ENCODE data around the gene ANKLE2.

Gene ANKLE2

GRCh38 chr12:132804426-132804861 is 42.8 kb upstream of the ANKLE2 start:
- TF ChIP-seq PATZ1 (tag by site-specific recombination; IDR thresholded peaks at IDR 0.05) (no peak), KLF1 (tag by site-specific recombination; IDR thresholded peaks at IDR 0.05) (peak; percentile 94), KLF8 (tag by site-specific recombination; IDR thresholded peaks at IDR 0.05) (peak; percentile 48; the same call in 1 of the 2 replicates), ZNF302 (tag by site-specific recombination; IDR thresholded peaks at IDR 0.05; ENCODE audit: low read depth) (no peak), ZNF426 (tag by site-specific recombination; IDR thresholded peaks at IDR 0.05) (no peak), ZNF138 (tag by site-specific recombination; IDR thresholded peaks at IDR 0.05; ENCODE audit: borderline replicate concordance) (no peak), YY2 (tag by site-specific recombination; IDR thresholded peaks at IDR 0.05) (no peak), HOXC10 (CRISPR knock-in tag; IDR thresholded peaks at IDR 0.05) (no peak), ZNF211 (tag by site-specific recombination; IDR thresholded peaks at IDR 0.05; ENCODE audit: low read depth) (no peak), ZNF610 (tag by site-specific recombination; IDR thresholded peaks at IDR 0.05; ENCODE audit: borderline replicate concordance) (no peak), KLF17 (tag by site-specific recombination; IDR thresholded peaks at IDR 0.05) (0 out of 2 replicates have a peak, but pooled peaks have one; percentile 45), ZNF514 (tag by site-specific recombination; IDR thresholded peaks at IDR 0.05) (no peak), KLF9 (tag by site-specific recombination; IDR thresholded peaks at IDR 0.05; ENCODE audit: low read depth) (peak; percentile 62), ZNF677 (tag by site-specific recombination; IDR thresholded peaks at IDR 0.05) (no peak)
- CTCF ChIA-PET, result no interaction called here
- Histone ChIP-seq H3K9me3 (ENCODE audit: control insufficient read depth, insufficient read depth, low read depth, low read length) (no peaks in the 10 kb centered on the region), H3K4me3 (ENCODE audit: low read depth, low read length) (no peak overlapping the region), H3K36me3 (ENCODE audit: control insufficient read depth in 2 of 2, insufficient read depth in 1 of 2, low read length in 2 of 2) (peaks cover 30 to 80% of the 10 kb centered on the region in 2 experiments), H3K27ac (ENCODE audit: extremely low read depth, low read depth, low read length) (no peak overlapping the region), H3K4me1 (ENCODE audit: control insufficient read depth, insufficient read depth, low read length) (no peaks in the 10 kb centered on the region)
- POLR2A ChIA-PET, result no interaction called here

- ChIA-PET POLR2A (no interaction called here), CTCF (no interaction called here)
- H3K36me3 ChIP-seq (ENCODE audit: control insufficient read depth in 2 of 2, insufficient read depth in 1 of 2, low read length in 2 of 2), result peaks cover 33 to 86% of the 10 kb centered on the region in 2 experiments
- no peak overlapping the region for H3K27ac ChIP-seq (ENCODE audit: extremely low read depth, low read depth, low read length)
- H3K9me3 ChIP-seq (ENCODE audit: control insufficient read depth, insufficient read depth, low read depth, low read length), result no peaks in the 10 kb centered on the region
- no peak overlapping the region for H3K4me3 ChIP-seq (ENCODE audit: low read depth, low read length)
- TF ChIP-seq OSR2 (tag by site-specific recombination; IDR thresholded peaks at IDR 0.05), result no peak
- TF ChIP-seq ZNF639 (tag by site-specific recombination; IDR thresholded peaks at IDR 0.05), result no peak
- TF ChIP-seq ZNF580 (tag by site-specific recombination; IDR thresholded peaks at IDR 0.05), result no peak
- no peak for TF ChIP-seq ZNF76 (tag by site-specific recombination; IDR thresholded peaks at IDR 0.05; ENCODE audit: borderline replicate concordance, low read depth)
- no peak for TF ChIP-seq GLIS1 (tag by site-specific recombination; IDR thresholded peaks at IDR 0.05)
- no peak for TF ChIP-seq ZNF148 (tag by site-specific recombination; IDR thresholded peaks at IDR 0.05; ENCODE audit: borderline replicate concordance)
- TF ChIP-seq ZNF624 (tag by site-specific recombination; IDR thresholded peaks at IDR 0.05), result no peak
- TF ChIP-seq ZSCAN30 (tag by site-specific recombination; IDR thresholded peaks at IDR 0.05), result no peak
- no peak for TF ChIP-seq ZNF114 (tag by site-specific recombination; IDR thresholded peaks at IDR 0.05)
- no peak for TF ChIP-seq KLF1 (tag by site-specific recombination; IDR thresholded peaks at IDR 0.05)
- no peak for TF ChIP-seq ZNF785 (tag by site-specific recombination; IDR thresholded peaks at IDR 0.05)
- TF ChIP-seq ZNF555 (tag by site-specific recombination; conservative IDR thresholded peaks at IDR 0.05), result no peak
- H3K4me1 ChIP-seq (ENCODE audit: control insufficient read depth, insufficient read depth, low read length), result no peaks in the 10 kb centered on the region
These were observed 42.3 kb upstream of the ANKLE2 start for GRCh38 chr12:132803888-132804287.
